ENCODE measurements around the gene ARAP3.

GRCh38 chr5:141696431-141696830, 14.4 kb upstream of the ARAP3 start:
- TF ChIP-seq, protein P1, sequence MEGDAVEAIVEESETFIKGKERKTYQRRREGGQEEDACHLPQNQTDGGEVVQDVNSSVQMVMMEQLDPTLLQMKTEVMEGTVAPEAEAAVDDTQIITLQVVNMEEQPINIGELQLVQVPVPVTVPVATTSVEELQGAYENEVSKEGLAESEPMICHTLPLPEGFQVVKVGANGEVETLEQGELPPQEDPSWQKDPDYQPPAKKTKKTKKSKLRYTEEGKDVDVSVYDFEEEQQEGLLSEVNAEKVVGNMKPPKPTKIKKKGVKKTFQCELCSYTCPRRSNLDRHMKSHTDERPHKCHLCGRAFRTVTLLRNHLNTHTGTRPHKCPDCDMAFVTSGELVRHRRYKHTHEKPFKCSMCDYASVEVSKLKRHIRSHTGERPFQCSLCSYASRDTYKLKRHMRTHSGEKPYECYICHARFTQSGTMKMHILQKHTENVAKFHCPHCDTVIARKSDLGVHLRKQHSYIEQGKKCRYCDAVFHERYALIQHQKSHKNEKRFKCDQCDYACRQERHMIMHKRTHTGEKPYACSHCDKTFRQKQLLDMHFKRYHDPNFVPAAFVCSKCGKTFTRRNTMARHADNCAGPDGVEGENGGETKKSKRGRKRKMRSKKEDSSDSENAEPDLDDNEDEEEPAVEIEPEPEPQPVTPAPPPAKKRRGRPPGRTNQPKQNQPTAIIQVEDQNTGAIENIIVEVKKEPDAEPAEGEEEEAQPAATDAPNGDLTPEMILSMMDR (conservative IDR thresholded peaks at IDR 0.05 in 1 of 2, IDR thresholded peaks at IDR 0.05 in 1 of 2; ENCODE audit: extremely low read depth in 1 of 2, insufficient read depth in 1 of 2, low read depth in 1 of 2, low read length in 2 of 2), result no peak
- no peak for TF ChIP-seq EZH2 (IDR thresholded peaks at IDR 0.05; ENCODE audit: borderline replicate concordance, low read length)

Data from mammary epithelial cell (primary cell).